ENCODE results near the gene SLC27A2.

The SLC27A2 gene

DNA sequence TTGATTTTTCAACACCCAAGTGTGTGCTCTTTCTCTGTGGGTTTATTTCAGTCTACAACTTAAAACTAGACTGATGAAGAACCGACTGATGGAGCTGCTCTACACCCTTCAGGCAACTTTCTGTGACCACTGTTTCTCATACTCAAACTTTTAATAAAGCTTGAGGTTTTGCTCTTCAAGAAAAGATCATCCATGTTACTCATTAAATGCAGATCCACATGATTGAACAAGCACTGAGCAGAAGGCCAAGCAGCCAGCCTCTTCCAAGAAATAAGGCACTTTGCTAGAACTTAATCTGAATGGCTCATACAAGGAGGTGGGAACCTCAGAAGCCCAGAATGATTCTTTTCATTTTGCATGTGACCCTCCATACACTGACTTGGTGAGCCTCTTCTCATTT is 8.7 kb downstream of the SLC27A2 start:
- DNase-seq: no peak

DNA sequence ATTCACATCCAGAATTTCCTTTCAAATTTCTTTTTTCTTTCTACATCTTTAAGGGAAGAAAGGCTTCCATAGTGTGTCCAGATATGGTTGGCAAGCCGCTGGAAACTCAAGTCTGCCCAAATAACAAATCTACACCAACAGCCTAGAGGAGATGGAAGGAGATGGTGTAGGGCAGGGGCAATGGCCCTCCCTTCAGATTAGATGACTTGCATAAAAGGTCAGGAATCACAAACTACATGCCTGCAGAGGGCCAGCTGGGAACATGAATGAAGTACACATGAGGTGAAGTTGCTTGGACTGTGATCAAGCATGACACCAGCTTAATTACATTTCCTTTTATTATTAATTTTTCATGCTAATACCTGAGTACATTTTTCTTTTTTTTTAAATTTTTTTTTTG is 10.2 kb downstream of the SLC27A2 start:
- no peak for DNase-seq

DNA sequence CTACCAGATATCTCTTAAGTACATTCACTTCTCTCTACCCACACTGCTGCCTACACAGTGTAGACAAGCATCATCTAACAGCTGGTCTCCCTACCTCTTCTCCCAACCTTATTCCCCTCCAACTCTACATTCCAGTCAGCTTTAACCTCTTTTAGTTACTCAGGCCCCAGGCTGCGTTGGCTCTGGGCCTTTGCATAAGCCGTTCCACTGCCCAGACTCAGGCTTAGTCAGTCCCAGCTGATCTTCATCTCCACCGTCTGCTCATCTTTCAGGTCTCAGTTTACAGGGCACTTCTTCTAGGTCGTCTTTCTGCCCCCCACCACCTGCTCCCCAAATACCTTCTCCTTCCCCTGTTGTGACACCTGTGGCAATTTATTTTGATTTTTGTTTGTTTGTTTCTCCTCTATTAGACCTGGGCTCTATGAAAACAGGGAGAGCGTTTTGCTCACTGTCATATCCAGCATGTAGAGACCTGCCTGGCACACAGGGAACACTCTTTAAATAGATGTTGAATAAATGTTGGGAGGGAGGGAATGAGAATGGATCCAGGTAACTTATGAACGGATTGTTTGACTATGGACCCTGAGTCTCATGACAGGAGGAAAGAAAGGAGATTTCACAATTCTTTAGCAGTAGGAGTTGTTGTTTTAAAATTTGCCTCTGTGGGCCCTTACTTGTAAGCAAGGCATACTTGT is 11.1 kb downstream of the SLC27A2 start:
- no peak for DNase-seq

DNA sequence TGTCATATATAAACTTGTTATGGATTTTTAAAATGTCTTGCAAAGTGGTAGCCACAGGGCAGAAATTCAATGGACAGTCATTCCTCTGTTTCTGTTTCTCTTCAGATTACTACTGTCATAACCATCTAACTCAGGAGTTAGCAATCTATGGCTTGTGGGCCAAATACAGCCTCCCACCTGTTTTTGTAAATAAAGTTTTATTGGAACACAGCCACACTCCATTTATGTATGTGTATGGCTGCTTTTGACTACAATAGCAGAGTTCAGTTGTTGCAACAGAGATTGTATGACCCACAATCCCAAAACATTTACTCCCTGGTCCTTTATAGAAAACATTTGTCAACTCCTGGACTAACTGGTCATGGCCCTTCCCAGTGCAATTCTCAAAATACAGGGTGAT is 20.0 kb downstream of the SLC27A2 start:
- no peak for DNase-seq

DNA sequence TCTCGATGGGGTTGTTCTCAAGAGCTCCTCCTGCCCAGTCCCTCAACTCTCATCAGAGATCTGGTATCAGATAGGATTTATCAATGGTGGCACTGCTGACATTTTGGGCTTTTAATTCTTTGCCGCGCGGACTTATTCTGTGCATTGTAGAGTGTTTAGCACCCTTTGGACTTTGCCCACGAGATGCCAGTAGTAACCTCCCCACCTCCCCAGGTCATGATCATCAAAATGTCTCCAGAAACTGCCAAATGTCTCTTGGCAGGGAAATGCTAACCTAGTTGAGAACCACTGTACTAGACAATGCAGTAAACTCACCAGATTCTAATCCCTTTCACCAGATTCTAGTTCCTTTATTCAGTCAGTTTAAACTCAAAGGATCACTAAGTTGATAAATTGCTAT is 24.0 kb downstream of the SLC27A2 start:
- no peak for DNase-seq

DNA sequence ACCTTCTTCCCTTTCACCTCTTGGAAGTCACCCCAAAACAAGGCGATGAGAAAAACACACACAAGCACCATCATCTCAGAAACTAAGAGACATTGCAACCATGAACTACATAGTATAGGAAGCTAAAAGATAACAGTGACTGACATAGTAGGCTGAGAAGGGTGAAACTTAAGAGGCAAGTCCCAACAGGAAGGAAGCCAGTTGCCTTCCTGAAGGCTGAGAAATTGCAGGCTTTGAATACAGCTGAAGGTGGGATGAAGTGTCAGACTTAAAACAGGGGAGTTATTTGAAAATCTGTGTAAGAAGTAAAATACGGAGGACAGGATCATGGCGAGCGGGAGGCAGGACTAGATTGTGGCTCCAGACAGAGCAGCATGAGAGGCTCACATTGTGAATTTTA is 27.8 kb downstream of the SLC27A2 start:
- no peak for DNase-seq

DNA sequence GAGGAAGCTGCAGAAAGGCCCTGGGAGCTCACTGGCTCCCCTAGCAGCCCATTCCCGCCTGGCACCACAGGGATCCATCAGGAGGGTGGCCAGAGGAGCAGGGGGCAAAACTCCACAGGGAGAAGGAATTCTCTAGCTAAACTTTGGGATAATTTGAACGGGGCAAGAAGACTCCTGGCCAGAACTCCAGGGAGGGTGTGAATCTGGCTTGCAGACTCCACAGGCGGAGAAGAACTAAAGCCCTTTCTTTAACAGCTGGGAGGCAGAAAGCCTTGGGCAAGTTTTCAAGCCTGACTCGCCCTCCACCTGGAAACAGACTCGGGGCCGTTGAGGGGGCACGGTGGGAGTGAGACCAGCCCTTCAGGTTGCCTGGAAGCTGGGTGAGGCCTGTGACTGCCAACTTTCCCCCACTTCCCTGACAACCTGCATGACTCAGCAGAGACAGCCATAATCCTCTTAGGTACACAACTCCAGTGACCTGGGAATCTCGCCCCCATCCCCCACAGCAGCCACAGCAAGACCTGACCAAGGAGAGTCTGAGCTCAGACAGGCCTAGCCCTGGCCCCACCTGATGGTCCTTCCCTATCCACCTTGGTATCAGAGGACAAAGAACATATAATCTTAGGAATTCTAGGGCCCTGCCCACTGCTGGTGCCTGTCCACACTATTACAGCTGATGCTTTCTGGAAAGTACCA is 28.6 kb downstream of the SLC27A2 start:
- no peak for DNase-seq

DNA sequence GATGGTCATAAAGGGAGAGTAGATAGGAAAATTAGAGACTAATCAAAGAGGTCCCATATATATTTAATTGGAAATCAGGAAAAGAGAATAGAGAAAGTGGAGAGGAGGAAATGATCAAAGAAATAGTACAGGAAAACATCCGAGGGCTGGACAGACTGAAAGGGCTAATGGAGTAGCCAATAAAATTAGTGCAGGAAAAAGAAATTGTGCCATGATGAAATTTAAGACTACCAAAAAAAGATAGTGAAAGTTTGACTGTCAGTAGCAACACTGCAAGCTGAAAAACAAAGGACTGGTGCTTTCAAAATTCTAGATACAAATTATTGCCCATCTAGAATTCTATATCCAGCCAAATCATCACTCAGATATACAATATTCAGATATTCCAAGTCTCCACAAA is 36.3 kb downstream of the SLC27A2 start:
- no peak for DNase-seq

DNA sequence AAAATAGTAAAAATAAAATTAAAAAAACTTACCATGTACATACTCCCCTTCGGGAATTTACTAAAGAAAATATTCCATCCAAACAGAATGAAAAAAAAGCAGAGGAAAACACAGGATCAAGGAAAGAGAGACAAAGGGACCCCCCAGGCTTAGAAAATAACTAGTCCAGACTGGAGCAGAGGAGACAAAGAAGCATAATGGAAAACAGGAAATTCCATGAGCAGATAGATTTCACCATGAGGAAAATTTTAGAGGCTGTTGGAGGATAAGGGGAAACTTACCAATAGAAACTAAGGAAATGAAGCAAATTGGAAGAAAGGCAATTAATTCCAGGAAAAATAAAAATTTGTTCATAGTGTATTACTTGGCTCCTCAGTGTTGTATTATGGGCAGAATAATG is 36.7 kb downstream of the SLC27A2 start:
- DNase-seq: no peak

DNA sequence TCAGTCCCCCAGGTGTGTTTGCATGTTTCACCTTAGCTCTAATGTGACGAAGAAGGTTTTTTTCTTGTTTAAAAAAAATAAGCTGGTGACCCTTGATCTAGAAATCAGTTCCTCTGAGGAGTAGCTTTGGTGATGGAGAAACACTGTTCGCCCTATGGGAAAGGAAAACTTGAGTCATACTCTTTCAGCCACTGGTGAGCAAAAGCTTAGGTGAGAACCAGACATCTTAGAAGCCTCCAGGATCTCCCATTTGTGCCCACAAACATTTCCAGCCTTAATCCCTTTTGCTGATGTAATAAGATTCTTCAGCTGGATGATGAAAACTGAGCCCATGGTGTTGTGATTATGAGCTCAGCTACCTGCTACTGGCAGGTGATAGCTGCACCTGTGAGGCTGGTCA is 37.8 kb downstream of the SLC27A2 start:
- DNase-seq: no peak

DNA sequence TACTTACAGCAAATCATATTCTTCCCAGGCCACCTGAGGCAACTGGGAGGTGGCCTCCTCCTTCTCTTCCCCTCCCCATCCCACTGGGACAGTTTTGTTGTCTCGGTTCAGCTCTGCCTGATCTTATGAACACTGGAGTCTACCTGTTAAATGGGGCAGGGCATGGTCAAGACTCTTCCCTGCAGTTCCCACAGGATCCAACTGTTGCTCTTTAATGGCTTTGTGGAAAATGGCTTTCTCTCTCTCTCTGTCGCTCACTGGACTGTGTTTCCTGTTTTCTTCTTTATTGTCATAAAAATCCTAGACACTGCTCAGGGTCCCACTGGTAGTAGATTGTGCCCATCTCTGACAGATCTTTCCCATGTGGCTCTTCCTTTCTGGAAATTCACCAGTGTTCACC is 40.2 kb downstream of the SLC27A2 start:
- no peak for DNase-seq

DNA sequence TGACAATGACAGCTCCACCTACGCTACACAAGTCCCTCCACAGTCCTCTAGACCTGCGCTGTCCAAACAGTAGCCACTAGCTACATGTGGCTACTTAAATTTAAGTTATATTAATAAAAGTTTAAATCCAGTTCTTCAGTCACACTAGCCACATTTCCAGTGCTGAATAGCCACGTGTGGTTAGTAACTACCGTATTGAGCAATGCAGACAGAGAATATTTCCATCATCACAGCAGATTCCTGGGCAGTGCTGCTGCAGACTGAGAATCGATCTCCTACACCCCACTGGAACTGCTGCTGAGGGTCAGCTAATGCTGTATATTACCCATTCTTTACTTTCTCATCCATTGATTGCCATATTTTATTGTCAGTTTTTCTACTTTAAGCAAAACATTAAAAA is 42.6 kb downstream of the SLC27A2 start:
- no peak for DNase-seq

DNA sequence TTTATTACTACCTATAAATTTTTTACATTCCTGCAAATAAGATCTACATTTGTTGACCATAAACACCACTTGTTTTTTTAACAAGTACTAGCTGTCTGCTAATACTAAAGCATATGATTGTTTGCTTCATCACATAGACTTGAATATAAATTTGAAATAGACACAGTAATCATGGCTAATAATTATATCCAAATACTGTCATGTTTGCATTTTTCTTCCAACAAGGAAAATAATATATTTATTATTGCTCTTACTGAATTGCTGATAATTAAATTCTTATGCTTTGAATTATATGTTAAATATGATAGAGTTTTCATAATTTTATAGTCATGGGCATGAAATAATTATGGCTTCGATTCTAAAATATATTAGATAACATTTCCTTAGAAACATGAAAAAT is 43.1 kb downstream of the SLC27A2 start:
- no peak for DNase-seq

DNA sequence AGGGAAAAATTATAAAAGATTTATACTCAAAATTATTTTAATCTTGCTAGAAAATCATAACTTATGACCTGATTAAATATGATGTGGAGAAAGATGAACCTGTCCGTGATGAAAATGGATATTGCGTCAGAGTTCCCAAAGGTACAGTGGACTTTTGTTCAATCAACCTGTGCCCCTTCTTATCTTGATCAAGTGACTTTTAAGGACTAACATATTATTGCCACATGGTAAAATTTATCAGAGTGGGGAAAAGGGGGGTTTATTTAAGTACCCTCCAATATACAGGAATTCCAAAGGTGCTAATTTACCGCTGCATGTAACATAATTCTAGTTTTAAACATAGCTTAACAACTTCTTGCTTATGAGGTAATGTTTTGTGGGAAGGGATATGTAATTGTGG is 43.9 kb downstream of the SLC27A2 start:
- DNase-seq: no peak

DNA sequence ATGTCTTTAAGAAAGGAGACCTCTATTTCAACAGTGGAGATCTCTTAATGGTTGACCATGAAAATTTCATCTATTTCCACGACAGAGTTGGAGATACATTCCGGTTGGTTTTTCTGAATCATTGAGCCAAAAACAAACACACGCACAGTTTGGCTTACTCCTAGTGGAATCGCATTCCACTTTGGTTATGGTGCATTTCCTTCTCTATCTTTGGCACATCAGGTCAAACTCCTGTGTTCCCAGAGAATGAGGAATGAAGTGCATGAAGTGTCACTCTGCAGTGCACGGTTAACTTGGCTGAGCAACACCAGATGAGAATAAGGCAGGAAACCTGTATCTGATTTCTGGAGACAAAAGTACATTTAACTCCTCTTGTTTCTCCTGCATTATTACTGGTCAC is 45.1 kb downstream of the SLC27A2 start:
- DNase-seq: no peak

DNA sequence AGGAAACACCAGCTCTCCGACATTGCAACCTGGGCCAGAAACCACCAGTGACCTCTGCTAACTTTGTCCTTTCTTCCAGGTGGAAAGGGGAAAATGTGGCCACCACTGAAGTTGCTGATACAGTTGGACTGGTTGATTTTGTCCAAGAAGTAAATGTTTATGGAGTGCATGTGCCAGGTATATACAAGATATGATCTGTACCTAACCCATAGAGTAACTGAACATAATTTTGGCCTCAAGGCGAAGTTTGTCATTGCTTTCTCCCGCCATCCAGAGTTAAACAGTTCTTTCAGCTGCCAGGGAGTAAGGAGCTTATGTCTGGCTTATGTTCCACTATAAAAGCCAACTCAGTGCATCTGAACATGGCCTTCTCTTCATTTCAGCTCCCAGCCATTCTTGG is 46.9 kb downstream of the SLC27A2 start:
- DNase-seq: no peak

DNA sequence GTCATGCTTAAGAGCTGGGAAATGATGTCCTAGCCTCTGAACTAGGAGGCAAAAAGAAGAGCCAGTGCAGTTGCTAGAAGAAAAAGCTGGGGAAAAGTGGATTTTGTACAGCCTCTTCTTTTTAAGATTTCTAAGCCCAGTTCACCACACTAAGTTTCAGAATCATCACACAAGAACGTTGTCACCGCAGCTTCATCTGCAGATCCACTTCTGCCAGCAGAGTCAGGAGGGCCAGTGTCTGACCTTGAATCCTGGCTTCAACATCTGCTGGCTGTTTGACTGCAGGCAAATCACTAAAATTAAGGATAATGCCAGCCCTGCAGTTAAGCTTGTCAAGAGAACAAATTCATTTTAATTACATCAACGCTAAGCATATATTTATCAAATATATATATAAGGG is 47.3 kb downstream of the SLC27A2 start:
- no peak for DNase-seq

DNA sequence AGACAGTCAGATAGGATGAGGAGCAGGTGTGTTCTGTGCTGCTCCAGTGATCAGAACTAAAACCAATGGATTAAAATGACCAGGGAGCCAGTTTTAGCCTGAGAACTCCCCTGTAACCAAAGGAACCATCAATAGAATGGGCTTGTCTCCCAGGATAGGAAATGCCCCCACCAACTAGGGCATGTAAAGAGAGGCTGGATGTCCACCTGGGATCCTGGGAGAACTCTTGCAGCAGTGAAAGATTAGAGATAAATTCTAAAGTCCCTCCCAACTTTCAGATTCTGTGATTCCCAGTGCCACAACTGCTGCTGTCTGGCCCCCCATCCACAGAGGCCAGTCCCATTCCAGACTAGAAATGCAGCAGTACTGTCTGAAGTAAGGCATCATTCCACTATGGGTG is 49.8 kb downstream of the SLC27A2 start:
- DNase-seq: no peak

DNA sequence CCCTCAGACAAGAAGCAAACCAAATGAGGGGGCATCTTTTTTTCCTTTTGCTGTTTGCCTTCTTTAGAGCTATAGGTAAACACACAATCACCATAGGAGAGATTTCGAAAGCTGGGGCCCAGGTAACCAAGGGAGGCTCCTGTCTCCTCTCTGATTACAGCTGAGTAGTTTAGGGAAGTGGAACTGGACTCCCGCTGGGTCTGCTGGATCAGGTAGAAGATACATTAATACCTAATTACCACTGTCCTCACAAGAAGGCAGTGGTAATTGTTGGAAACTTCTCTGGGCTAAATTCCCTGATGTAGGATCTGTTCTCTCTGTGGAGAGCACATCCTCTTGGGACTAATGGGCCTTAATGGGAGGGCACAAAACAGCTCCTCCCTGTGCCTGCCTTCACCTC is 50.8 kb downstream of the SLC27A2 start:
- DNase-seq: no peak

DNA sequence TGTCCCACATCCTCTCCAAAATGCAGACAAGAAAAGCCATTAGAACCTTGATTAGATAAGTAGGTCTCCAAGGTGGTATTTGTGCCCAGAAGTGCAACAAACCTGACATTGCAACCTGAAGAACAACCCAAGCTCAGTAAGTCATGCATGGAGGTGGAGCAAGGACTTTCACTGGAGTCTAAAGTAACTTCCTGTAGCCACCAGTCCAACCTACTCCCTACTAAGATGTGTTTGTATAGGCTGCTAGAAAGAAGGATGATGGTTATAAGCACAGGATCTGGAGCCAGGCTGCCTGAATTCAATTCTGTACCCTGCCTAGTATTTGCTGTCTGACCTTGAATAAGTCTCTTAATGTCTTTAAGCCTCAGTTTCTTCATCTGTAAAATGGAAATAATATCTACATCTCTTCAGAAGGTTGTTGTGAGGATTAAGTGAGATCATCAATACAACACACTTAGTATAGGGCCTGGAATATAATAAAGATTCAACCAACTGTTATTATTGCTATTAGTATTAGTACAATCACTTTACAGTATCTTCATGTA is 51.3 kb downstream of the SLC27A2 start:
- DNase-seq: no peak

DNA sequence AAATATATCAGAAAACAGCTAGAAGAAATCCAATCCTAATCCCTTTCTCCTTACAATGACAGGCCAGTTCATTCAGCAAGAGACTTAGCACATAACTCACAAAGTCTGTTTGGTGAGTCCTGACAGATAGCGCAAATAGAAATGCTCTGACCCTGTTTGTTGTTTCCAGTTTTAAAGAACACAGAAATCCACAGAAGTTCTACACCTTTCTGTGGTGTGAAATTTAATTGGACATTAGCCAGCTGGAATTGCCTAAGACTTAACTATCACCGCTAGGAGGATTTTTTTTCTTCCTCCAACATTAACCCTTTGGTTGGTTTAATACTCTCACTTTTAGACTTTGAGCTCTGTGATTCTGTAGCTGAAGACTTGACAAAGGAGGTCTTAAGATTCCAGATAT is 52.8 kb downstream of the SLC27A2 start:
- no peak for DNase-seq

DNA sequence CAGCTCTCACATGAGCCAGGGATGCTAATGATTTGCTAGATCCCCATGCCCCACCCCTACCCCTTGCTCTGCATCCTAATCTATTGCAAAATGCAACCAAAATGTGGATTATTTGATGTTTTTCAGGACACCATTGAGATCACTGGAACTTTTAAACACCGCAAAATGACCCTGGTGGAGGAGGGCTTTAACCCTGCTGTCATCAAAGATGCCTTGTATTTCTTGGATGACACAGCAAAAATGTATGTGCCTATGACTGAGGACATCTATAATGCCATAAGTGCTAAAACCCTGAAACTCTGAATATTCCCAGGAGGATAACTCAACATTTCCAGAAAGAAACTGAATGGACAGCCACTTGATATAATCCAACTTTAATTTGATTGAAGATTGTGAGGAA is 53.8 kb downstream of the SLC27A2 start:
- DNase-seq: no peak

DNA sequence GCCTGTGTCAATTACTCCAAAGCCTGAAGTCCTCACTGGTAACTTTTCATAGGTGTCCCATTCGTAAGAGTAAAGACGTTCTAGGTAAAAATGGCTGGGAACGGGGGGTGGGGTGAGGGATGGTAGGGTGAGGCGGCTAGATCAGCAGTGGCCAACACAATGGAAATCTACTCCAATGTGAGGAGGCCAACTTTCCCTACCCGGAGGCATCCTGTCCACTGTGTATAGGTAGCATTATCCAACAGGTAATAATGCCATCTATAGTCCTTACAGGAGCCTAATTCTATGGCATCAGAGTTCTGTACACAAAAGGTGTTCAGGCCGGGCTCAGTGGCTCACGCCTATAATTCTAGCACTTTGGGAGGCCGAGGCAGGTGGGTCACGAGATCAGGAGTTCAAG is 54.4 kb downstream of the SLC27A2 start:
- DNase-seq: no peak
